ENCODE data around the gene ABHD18. TPM values are rescaled to one million over a fixed set of nuclear protein-coding genes. Genes with fewer than 3 reads are reported as not detected.
"Not testable (repeated sequence)": the region's sequence is repeated elsewhere in the genome, so short reads cannot be mapped to it uniquely, and the experiment has no call there.

ABHD18 gene
- total RNA-seq, 1 donor from 2014 or later, result 12.4 TPM

DNA sequence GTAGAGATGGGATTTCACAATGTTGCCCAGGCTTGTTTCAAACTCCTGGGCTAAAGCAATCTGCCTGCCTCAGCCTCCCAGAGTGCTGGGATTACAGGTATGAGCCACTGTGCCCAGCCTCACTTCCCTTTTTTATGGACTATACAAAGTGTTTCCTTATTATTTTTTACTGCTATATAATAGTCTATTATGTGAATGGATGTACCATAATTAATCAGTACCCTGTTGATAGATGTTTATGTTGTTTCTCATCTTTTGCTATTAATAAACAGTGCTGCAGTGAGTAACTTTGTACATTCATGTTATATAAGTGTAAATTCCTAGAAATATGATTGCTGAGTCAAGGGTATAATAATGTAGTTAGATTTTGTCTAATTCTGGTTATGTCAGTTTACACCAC is 60.1 kb downstream of the ABHD18 start:
- H3K4me3 Mint-ChIP-seq (ENCODE audit: unreplicated experiment), result no peak overlapping the region

DNA sequence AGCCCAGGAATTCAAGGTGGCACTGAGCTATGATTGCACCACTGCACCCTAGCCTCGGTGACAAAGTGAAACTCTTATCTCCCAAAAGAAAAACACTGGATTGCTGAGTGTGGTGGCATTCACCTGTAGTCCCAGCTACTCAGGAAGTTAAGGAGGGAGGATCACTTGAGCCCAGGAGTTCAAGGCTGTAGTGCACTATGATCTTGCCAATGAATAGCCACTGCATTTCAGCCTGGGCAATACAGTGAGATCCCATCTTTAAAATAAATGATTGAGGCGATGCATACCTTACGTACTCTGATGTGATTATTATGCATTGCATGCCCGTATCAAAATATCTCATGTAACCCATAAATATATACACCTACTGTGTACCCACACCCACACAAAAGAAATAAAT is 64.7 kb downstream of the ABHD18 start:
- H3K27me3 Mint-ChIP-seq (ENCODE audit: unreplicated experiment), result no peaks in the 10 kb centered on the region
- H3K27ac Mint-ChIP-seq (ENCODE audit: unreplicated experiment), result no peak overlapping the region
- H3K9me3 Mint-ChIP-seq (ENCODE audit: unreplicated experiment), result no peaks in the 10 kb centered on the region
- no peak for DNase-seq (ENCODE audit: low spot score)
- H3K4me1 Mint-ChIP-seq (ENCODE audit: unreplicated experiment), result no peaks in the 10 kb centered on the region
- H3K36me3 Mint-ChIP-seq (ENCODE audit: low read depth, unreplicated experiment), result peaks cover 3% of the 10 kb centered on the region
- TF ChIP-seq, protein P1, sequence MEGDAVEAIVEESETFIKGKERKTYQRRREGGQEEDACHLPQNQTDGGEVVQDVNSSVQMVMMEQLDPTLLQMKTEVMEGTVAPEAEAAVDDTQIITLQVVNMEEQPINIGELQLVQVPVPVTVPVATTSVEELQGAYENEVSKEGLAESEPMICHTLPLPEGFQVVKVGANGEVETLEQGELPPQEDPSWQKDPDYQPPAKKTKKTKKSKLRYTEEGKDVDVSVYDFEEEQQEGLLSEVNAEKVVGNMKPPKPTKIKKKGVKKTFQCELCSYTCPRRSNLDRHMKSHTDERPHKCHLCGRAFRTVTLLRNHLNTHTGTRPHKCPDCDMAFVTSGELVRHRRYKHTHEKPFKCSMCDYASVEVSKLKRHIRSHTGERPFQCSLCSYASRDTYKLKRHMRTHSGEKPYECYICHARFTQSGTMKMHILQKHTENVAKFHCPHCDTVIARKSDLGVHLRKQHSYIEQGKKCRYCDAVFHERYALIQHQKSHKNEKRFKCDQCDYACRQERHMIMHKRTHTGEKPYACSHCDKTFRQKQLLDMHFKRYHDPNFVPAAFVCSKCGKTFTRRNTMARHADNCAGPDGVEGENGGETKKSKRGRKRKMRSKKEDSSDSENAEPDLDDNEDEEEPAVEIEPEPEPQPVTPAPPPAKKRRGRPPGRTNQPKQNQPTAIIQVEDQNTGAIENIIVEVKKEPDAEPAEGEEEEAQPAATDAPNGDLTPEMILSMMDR (IDR thresholded peaks at IDR 0.05; ENCODE audit: unreplicated experiment), result no peak
- no peak overlapping the region for H3K4me3 Mint-ChIP-seq (ENCODE audit: unreplicated experiment)

More for the DNA sequence above, 60.1 kb downstream of the ABHD18 start:
- no peak overlapping the region for H3K27ac Mint-ChIP-seq (ENCODE audit: unreplicated experiment)
- no peaks in the 10 kb centered on the region for H3K4me1 Mint-ChIP-seq (ENCODE audit: unreplicated experiment)
- TF ChIP-seq, protein P1 (IDR thresholded peaks at IDR 0.05; ENCODE audit: unreplicated experiment), result no peak
- peaks cover 13% of the 10 kb centered on the region for H3K36me3 Mint-ChIP-seq (ENCODE audit: low read depth, unreplicated experiment)
- no peaks in the 10 kb centered on the region for H3K9me3 Mint-ChIP-seq (ENCODE audit: unreplicated experiment)
- H3K27me3 Mint-ChIP-seq (ENCODE audit: unreplicated experiment), result no peaks in the 10 kb centered on the region
- DNase-seq (ENCODE audit: low spot score), result no peak

- Mint-ChIP-seq H3K9me3 (ENCODE audit: unreplicated experiment) (no peaks in the 10 kb centered on the region), H3K4me3 (ENCODE audit: unreplicated experiment) (no peak overlapping the region), H3K27ac (ENCODE audit: unreplicated experiment) (no peak overlapping the region), H3K36me3 (ENCODE audit: low read depth, unreplicated experiment) (peaks cover 3% of the 10 kb centered on the region), H3K4me1 (ENCODE audit: unreplicated experiment) (no peaks in the 10 kb centered on the region), H3K27me3 (ENCODE audit: unreplicated experiment) (no peaks in the 10 kb centered on the region)
- TF ChIP-seq, protein P1 (IDR thresholded peaks at IDR 0.05; ENCODE audit: unreplicated experiment), result no peak
- no peak for DNase-seq (ENCODE audit: low spot score)
These were observed 66.7 kb downstream of the ABHD18 start for GRCh38 chr4:128031756-128032384.

- H3K4me3 Mint-ChIP-seq (ENCODE audit: unreplicated experiment), result no peak overlapping the region
These were observed 74.4 kb downstream of the ABHD18 start for GRCh38 chr4:128039568-128039967.

GRCh38 chr4:128047019-128047418 is 81.8 kb downstream of the ABHD18 start:
- not testable (repeated sequence) for H3K36me3 Mint-ChIP-seq (ENCODE audit: low read depth, unreplicated experiment); H3K27me3 Mint-ChIP-seq (ENCODE audit: unreplicated experiment); H3K4me1 Mint-ChIP-seq (ENCODE audit: unreplicated experiment); H3K27ac Mint-ChIP-seq (ENCODE audit: unreplicated experiment); DNase-seq (ENCODE audit: low spot score); H3K9me3 Mint-ChIP-seq (ENCODE audit: unreplicated experiment); H3K4me3 Mint-ChIP-seq (ENCODE audit: unreplicated experiment)

More at GRCh38 chr4:128039568-128039967, 74.4 kb downstream of the ABHD18 start:
- H3K27ac Mint-ChIP-seq (ENCODE audit: unreplicated experiment), result no peak overlapping the region
- no peaks in the 10 kb centered on the region for H3K27me3 Mint-ChIP-seq (ENCODE audit: unreplicated experiment)
- TF ChIP-seq, protein P1 (IDR thresholded peaks at IDR 0.05; ENCODE audit: unreplicated experiment), result no peak
- H3K4me1 Mint-ChIP-seq (ENCODE audit: unreplicated experiment), result no peaks in the 10 kb centered on the region
- no peaks in the 10 kb centered on the region for H3K36me3 Mint-ChIP-seq (ENCODE audit: low read depth, unreplicated experiment)
- DNase-seq (ENCODE audit: low spot score), result no peak
- no peaks in the 10 kb centered on the region for H3K9me3 Mint-ChIP-seq (ENCODE audit: unreplicated experiment)

GRCh38 chr4:128047514-128047913 is 82.3 kb downstream of the ABHD18 start:
- DNase-seq (ENCODE audit: low spot score); H3K4me1 Mint-ChIP-seq (ENCODE audit: unreplicated experiment); H3K27ac Mint-ChIP-seq (ENCODE audit: unreplicated experiment); H3K4me3 Mint-ChIP-seq (ENCODE audit: unreplicated experiment); H3K9me3 Mint-ChIP-seq (ENCODE audit: unreplicated experiment); H3K36me3 Mint-ChIP-seq (ENCODE audit: low read depth, unreplicated experiment); H3K27me3 Mint-ChIP-seq (ENCODE audit: unreplicated experiment): not testable (repeated sequence)
